Neural cell (in vitro differentiated cells): ENCODE measurements around the gene FUT8. TPM values are rescaled to one million over a fixed set of nuclear protein-coding genes. Genes with fewer than 3 reads are reported as not detected.

ENCODE experiments used
- H2AFZ ChIP-seq: fragments of 200-600, 300-800 bp; sonication (generic), shearing (Covaris generic); 2 replicates; pipeline ENCODE4 v1.6.0; 2014; ENCODE audit warnings: low read depth, mild to moderate bottlenecking, antibody characterized with exemption, low read length, moderate library complexity
- H3F3A ChIP-seq: fragments of 200-600 bp; shearing (Covaris generic); 2 replicates; pipeline ENCODE4 v1.6.1; 2016; ENCODE audit warnings: mild to moderate bottlenecking, moderate library complexity, mixed read lengths, antibody characterized with exemption, low read length; ENCODE audit not compliant: insufficient read depth, poor library complexity, severe bottlenecking
- H3K27ac ChIP-seq: fragments of 200-600, 300-800 bp; sonication (generic), shearing (Covaris generic); 2 replicates; pipeline ENCODE4 v1.5.1; 2014; ENCODE audit warnings: mild to moderate bottlenecking, low read length, moderate library complexity
- H3K27me3 ChIP-seq: fragments of 300-800, 200-600 bp; sonication (generic), shearing (Covaris generic); 2 replicates; pipeline ENCODE4 v1.6.0; 2014; ENCODE audit warnings: mild to moderate bottlenecking, low read depth, low read length, moderate library complexity; ENCODE audit not compliant: insufficient read depth
- H3K36me3 ChIP-seq: fragments of 300-800, 200-600 bp; sonication (generic), shearing (Covaris generic); 2 replicates; pipeline ENCODE4 v1.5.1; 2014; ENCODE audit warnings: mild to moderate bottlenecking, antibody characterized with exemption, low read length, moderate library complexity; ENCODE audit not compliant: insufficient read depth
- H3K4me2 ChIP-seq: fragments of 300-800, 200-600 bp; sonication (generic), shearing (Covaris generic); 2 replicates; pipeline ENCODE4 v1.6.0; 2014; ENCODE audit warnings: mild to moderate bottlenecking, low read length
- H3K4me3 ChIP-seq: fragments of 300-800, 200-600 bp; sonication (generic), shearing (Covaris generic); 2 replicates; pipeline ENCODE4 v1.5.1; 2014; ENCODE audit warnings: mild to moderate bottlenecking, low read length, moderate library complexity
- H3K79me2 ChIP-seq: fragments of 200-600 bp; shearing (Covaris generic); replicated peaks from 2 replicates; pipeline ENCODE4 v1.6.0; 2014; ENCODE audit warnings: mild to moderate bottlenecking, low read length, moderate library complexity; ENCODE audit not compliant: insufficient read depth
- H3K9ac ChIP-seq: fragments of 300-800, 200-600 bp; sonication (generic), shearing (Covaris generic); 2 replicates; pipeline ENCODE4 v1.6.1; 2016; ENCODE audit warnings: mild to moderate bottlenecking, low read length, mixed read lengths
- H3K9me2 ChIP-seq: fragments of 200-600 bp; shearing (Covaris generic); 2 replicates; pipeline ENCODE4 v1.6.1; 2016; ENCODE audit warnings: mild to moderate bottlenecking, low read length, mixed read lengths; ENCODE audit not compliant: insufficient read depth
- H3K9me3 ChIP-seq: fragments of 200-600, 300-800 bp; sonication (generic), shearing (Covaris generic); 2 replicates; pipeline ENCODE4 v1.6.1; 2016; ENCODE audit warnings: mild to moderate bottlenecking, mixed run types, low read length, moderate library complexity, mixed read lengths
- H4K20me1 ChIP-seq: fragments of 200-600 bp; shearing (Covaris generic); 2 replicates; pipeline ENCODE4 v1.6.1; 2016; ENCODE audit warnings: mild to moderate bottlenecking, mixed run types; ENCODE audit not compliant: insufficient read depth
- EP300 ChIP-seq: fragments of 450-650 bp; conservative IDR thresholded peaks from 2 replicates; pipeline ENCODE4 v1.6.1; 2014; ENCODE audit warnings: antibody characterized with exemption, mild to moderate bottlenecking, moderate library complexity; ENCODE audit not compliant: poor library complexity, severe bottlenecking
- EZH2 ChIP-seq: fragments of 200-600, 300-800 bp; shearing (Covaris generic), sonication (generic); IDR thresholded peaks from 2 replicates; pipeline ENCODE4 v1.6.1; 2014; ENCODE audit warnings: antibody characterized with exemption, low read length, borderline replicate concordance, mild to moderate bottlenecking; ENCODE audit not compliant: insufficient read depth, poor library complexity, severe bottlenecking
- MXI1 ChIP-seq: fragments of 450-650 bp; conservative IDR thresholded peaks from 2 replicates; pipeline ENCODE4 v1.6.1; 2014; ENCODE audit warnings: antibody characterized with exemption, mild to moderate bottlenecking; ENCODE audit not compliant: poor library complexity, severe bottlenecking
- POLR2AphosphoS5 ChIP-seq: IDR thresholded peaks from 2 replicates; pipeline ENCODE4 v1.6.1; 2012
- RAD21 ChIP-seq: fragments of 450-650 bp; conservative IDR thresholded peaks from 2 replicates; pipeline ENCODE4 v1.6.1; 2014; ENCODE audit warnings: antibody characterized with exemption, mild to moderate bottlenecking, moderate library complexity
- REST ChIP-seq: IDR thresholded peaks from 2 replicates; pipeline ENCODE4 v1.6.1; 2012; ENCODE audit warnings: borderline replicate concordance
- SMC3 ChIP-seq: fragments of 450-650 bp; conservative IDR thresholded peaks from 2 replicates; pipeline ENCODE4 v1.6.1; 2014; ENCODE audit warnings: antibody characterized with exemption, mild to moderate bottlenecking, moderate library complexity; ENCODE audit not compliant: poor library complexity
- TAF1 ChIP-seq: IDR thresholded peaks from 2 replicates; pipeline ENCODE4 v1.6.1; 2012; ENCODE audit warnings: low read depth
- polyA plus RNA-seq: library from polyadenylated mRNA; depleted of rRNA; stranded (reverse); fragments of >200 nt; gene quantifications from 2 replicates; pipeline ENCODE4 v1.2.3, GENCODE V29; 2014
- TF ChIP-seq, protein P1 (sequence below): fragments of 450-650 bp; IDR thresholded peaks from 2 replicates; pipeline ENCODE4 v1.5.1; 2014; ENCODE audit warnings: antibody characterized with exemption, mild to moderate bottlenecking, moderate library complexity; ENCODE audit not compliant: poor library complexity, severe bottlenecking

The FUT8 gene
- polyA plus RNA-seq, 1 donor from 2014 or later, result 72.8 TPM

DNA sequence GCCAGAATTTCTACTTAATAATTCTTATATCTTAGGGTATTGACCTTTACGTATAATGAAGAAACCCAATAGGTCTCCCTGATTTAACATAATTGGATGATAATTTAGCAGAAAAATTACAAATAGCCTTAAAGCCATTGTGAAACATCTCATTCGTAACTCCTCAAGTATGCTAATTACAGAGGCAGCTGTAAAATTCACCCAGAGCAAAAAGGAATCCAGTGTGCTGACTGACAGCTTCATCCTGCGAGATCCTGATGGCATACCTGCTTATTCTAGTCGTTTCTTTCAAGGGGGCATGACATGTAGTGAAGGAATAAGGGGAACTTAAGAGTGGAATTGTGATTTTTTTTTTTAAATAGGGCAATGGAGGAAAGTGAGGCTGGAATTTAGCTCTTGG, 291.5 kb downstream of the FUT8 start:
- Histone ChIP-seq H2AFZ (no peak overlapping the region), H3K79me2 (no peaks in the 10 kb centered on the region), H3K36me3 (no peaks in the 10 kb centered on the region), H3K9me2 (no peaks in the 10 kb centered on the region), H3K27ac (peak overlapping the region; percentile 19), H3K9ac (no peak overlapping the region), H3K27me3 (no peaks in the 10 kb centered on the region), H3F3A (no peaks in the 10 kb centered on the region), H3K4me2 (no peak overlapping the region), H3K9me3 (no peaks in the 10 kb centered on the region), H4K20me1 (no peaks in the 10 kb centered on the region), H3K4me3 (peak overlapping the region; percentile 16)
- TF ChIP-seq RAD21 (no peak), EP300 (no peak), REST (no peak), EZH2 (no peak), SMC3 (no peak), MXI1 (no peak), TAF1 (no peak), POLR2AphosphoS5 (no peak)
- TF ChIP-seq, protein P1, sequence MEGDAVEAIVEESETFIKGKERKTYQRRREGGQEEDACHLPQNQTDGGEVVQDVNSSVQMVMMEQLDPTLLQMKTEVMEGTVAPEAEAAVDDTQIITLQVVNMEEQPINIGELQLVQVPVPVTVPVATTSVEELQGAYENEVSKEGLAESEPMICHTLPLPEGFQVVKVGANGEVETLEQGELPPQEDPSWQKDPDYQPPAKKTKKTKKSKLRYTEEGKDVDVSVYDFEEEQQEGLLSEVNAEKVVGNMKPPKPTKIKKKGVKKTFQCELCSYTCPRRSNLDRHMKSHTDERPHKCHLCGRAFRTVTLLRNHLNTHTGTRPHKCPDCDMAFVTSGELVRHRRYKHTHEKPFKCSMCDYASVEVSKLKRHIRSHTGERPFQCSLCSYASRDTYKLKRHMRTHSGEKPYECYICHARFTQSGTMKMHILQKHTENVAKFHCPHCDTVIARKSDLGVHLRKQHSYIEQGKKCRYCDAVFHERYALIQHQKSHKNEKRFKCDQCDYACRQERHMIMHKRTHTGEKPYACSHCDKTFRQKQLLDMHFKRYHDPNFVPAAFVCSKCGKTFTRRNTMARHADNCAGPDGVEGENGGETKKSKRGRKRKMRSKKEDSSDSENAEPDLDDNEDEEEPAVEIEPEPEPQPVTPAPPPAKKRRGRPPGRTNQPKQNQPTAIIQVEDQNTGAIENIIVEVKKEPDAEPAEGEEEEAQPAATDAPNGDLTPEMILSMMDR, result no peak

GRCh38 chr14:65704437-65704836, 291.9 kb downstream of the FUT8 start:
- H3K4me2 ChIP-seq, result no peak overlapping the region
- no peak overlapping the region for H3K9ac ChIP-seq
- H3K9me3 ChIP-seq, result no peaks in the 10 kb centered on the region
- H4K20me1 ChIP-seq, result no peaks in the 10 kb centered on the region
- no peaks in the 10 kb centered on the region for H3F3A ChIP-seq
- TF ChIP-seq, protein P1, result no peak
- TF ChIP-seq REST (no peak), RAD21 (no peak), MXI1 (no peak)
- H3K79me2 ChIP-seq, result no peaks in the 10 kb centered on the region
- peak overlapping the region; percentile 16 for H3K4me3 ChIP-seq
- H3K36me3 ChIP-seq, result no peaks in the 10 kb centered on the region
- no peaks in the 10 kb centered on the region for H3K9me2 ChIP-seq
- H3K27ac ChIP-seq, result peak overlapping the region; percentile 19
- no peaks in the 10 kb centered on the region for H3K27me3 ChIP-seq
- H2AFZ ChIP-seq, result no peak overlapping the region
